WTC11 (cell line): ENCODE data around the gene SMAD7. TPM values are rescaled to one million over a fixed set of nuclear protein-coding genes. Genes with fewer than 3 reads are reported as not detected.

Experiments used
- ATAC-seq: fragments of 200-7000 bp; cut with Tn5 transposase; 2 replicates; pipeline ENCODE4 v1.10.0; 2021; ENCODE audit warnings: mild to moderate bottlenecking, moderate library complexity
- CTCF ChIA-PET: fragments of 300-600 bp; sonication (Branson Sonifier 250); formaldehyde crosslinking; loops from one replicate; lab custom pipeline; 2021; ENCODE audit warnings: antibody characterized with exemption; lab: Charles Lee
- POLR2A ChIA-PET: fragments of 350-600 bp; sonication (Branson Sonifier 250); formaldehyde crosslinking; loops from one replicate; lab custom pipeline; 2021; ENCODE audit warnings: antibody characterized with exemption; lab: Charles Lee
- DNase-seq: peaks from one replicate; pipeline ENCODE4 v3.0.0; 2021; ENCODE audit warnings: low spot score
- H3K27ac Mint-ChIP-seq: 2 replicates; pipeline ENCODE4 v1.8.0; 2021; ENCODE audit warnings: mixed read lengths
- H3K27me3 Mint-ChIP-seq: 2 replicates; pipeline ENCODE4 v1.8.0; 2021; ENCODE audit warnings: low read depth, mild to moderate bottlenecking, moderate library complexity, mixed read lengths
- H3K36me3 Mint-ChIP-seq: 2 replicates; pipeline ENCODE4 v1.8.0; 2021; ENCODE audit warnings: mixed read lengths
- H3K4me1 Mint-ChIP-seq: 2 replicates; pipeline ENCODE4 v1.8.0; 2022; ENCODE audit warnings: mixed read lengths
- H3K4me3 Mint-ChIP-seq: 2 replicates; pipeline ENCODE4 v1.8.0; 2021; ENCODE audit warnings: mild to moderate bottlenecking, moderate library complexity, mixed read lengths
- H3K9me3 Mint-ChIP-seq: 2 replicates; pipeline ENCODE4 v1.8.0; 2021; ENCODE audit warnings: mixed read lengths
- AFF4 ChIP-seq: sonication (generic); formaldehyde crosslinking; IDR thresholded peaks from 2 replicates; pipeline ENCODE4 v1.8.1; 2023; ENCODE audit warnings: mild to moderate bottlenecking, missing genetic modification reagents, borderline replicate concordance
- CBFB ChIP-seq: sonication (generic); formaldehyde crosslinking; IDR thresholded peaks from 2 replicates; pipeline ENCODE4 v1.8.1; 2022; ENCODE audit warnings: mild to moderate bottlenecking, low read depth, missing genetic modification reagents
- E2F5 ChIP-seq: sonication (generic); formaldehyde crosslinking; IDR thresholded peaks from 2 replicates; pipeline ENCODE4 v1.8.1; 2022; ENCODE audit warnings: mild to moderate bottlenecking, moderate library complexity, missing genetic modification reagents
- ELF4 ChIP-seq: sonication (generic); formaldehyde crosslinking; IDR thresholded peaks from 2 replicates; pipeline ENCODE4 v1.8.1; 2022; ENCODE audit warnings: low read depth, mild to moderate bottlenecking, moderate library complexity, missing genetic modification reagents
- MYBL2 ChIP-seq: sonication (generic); formaldehyde crosslinking; IDR thresholded peaks from 2 replicates; pipeline ENCODE4 v1.8.1; 2023; ENCODE audit warnings: mild to moderate bottlenecking, moderate library complexity, missing genetic modification reagents
- NFATC4 ChIP-seq: fragments of 250-450 bp; sonication (Bioruptor Pico); IDR thresholded peaks from 2 replicates; pipeline ENCODE4 v1.9.0; 2021; ENCODE audit warnings: mild to moderate bottlenecking
- NR2C2 ChIP-seq: sonication (generic); formaldehyde crosslinking; IDR thresholded peaks from 2 replicates; pipeline ENCODE4 v1.8.0; 2022; ENCODE audit warnings: mild to moderate bottlenecking, missing genetic modification reagents
- PRRX2 ChIP-seq: fragments of 250-450 bp; sonication (Bioruptor Pico); IDR thresholded peaks from 2 replicates; pipeline ENCODE4 v1.8.0; 2021; ENCODE audit warnings: mild to moderate bottlenecking
- SOX15 ChIP-seq: fragments of 250-450 bp; sonication (Bioruptor Pico); IDR thresholded peaks from 2 replicates; pipeline ENCODE4 v1.9.0; 2021; ENCODE audit warnings: mild to moderate bottlenecking
- TCF7 ChIP-seq: sonication (generic); formaldehyde crosslinking; IDR thresholded peaks from 2 replicates; pipeline ENCODE4 v1.8.0; 2022; ENCODE audit warnings: mild to moderate bottlenecking, low read depth, missing genetic modification reagents, moderate library complexity
- ZNF317 ChIP-seq: sonication (generic); formaldehyde crosslinking; IDR thresholded peaks from 2 replicates; pipeline ENCODE4 v1.8.1; 2023; ENCODE audit warnings: low read depth, mild to moderate bottlenecking, moderate library complexity, missing genetic modification reagents, borderline replicate concordance
- ZNF425 ChIP-seq: fragments of 250-450 bp; sonication (Bioruptor Pico); conservative IDR thresholded peaks from 2 replicates; pipeline ENCODE4 v1.9.0; 2021; ENCODE audit warnings: mild to moderate bottlenecking
- total RNA-seq: library from RNA; stranded (reverse); gene quantifications from 3 replicates; pipeline ENCODE4 v1.2.3, GENCODE V29; 2021
- TF ChIP-seq, protein P1 (sequence below): sonication (generic); formaldehyde crosslinking; IDR thresholded peaks from 2 replicates; pipeline ENCODE4 v1.8.1; 2023; ENCODE audit warnings: mild to moderate bottlenecking, missing genetic modification reagents
- TF ChIP-seq, protein P2 (sequence below): fragments of 250-450 bp; sonication (Bioruptor Pico); IDR thresholded peaks from 2 replicates; pipeline ENCODE4 v1.8.0; 2021; ENCODE audit warnings: mild to moderate bottlenecking
- TF ChIP-seq, protein P3 (sequence below): fragments of 250-450 bp; sonication (Bioruptor Pico); IDR thresholded peaks from 2 replicates; pipeline ENCODE4 v1.9.0; 2021; ENCODE audit warnings: mild to moderate bottlenecking

Gene SMAD7
- total RNA-seq, 1 experiment from 2014 or later, result 44.7 TPM

GRCh38 chr18:48957616-48958015, 6.9 kb upstream of the SMAD7 start (continued):
- TF ChIP-seq, protein P1, sequence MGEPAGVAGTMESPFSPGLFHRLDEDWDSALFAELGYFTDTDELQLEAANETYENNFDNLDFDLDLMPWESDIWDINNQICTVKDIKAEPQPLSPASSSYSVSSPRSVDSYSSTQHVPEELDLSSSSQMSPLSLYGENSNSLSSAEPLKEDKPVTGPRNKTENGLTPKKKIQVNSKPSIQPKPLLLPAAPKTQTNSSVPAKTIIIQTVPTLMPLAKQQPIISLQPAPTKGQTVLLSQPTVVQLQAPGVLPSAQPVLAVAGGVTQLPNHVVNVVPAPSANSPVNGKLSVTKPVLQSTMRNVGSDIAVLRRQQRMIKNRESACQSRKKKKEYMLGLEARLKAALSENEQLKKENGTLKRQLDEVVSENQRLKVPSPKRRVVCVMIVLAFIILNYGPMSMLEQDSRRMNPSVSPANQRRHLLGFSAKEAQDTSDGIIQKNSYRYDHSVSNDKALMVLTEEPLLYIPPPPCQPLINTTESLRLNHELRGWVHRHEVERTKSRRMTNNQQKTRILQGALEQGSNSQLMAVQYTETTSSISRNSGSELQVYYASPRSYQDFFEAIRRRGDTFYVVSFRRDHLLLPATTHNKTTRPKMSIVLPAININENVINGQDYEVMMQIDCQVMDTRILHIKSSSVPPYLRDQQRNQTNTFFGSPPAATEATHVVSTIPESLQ, result no peak
- no peak for TF ChIP-seq CBFB (CRISPR knock-in tag)

DNA sequence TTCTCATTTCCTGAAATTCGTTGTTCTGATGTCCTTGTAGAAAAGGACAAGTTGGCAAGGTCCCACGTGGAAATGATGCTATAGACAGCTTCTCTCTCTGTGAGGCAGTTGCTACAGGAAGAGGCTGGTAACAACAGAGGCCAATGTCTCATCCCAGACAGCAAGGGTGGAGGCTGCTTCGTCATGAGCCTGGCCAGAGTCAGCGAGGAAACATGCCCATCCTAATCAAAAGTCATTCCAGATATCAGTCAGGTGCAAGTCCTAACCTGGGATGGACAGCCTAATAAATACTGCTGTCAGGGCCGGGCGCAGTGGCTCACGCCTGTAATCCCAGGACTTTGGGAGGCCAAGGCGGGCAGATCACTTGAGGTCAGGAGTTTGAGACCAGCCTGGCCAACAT, 6.4 kb upstream of the SMAD7 start:
- CTCF ChIA-PET, result interaction anchor here (1.0 kb wide), 1 partner anchor 85 kb away, joined by 3 read pairs; no protein-coding TSS in a partner anchor
- TF ChIP-seq TCF7 (CRISPR knock-in tag) (no peak), PRRX2 (CRISPR knock-in tag) (no peak), NFATC4 (CRISPR knock-in tag) (no peak), SOX15 (no peak), ZNF425 (CRISPR knock-in tag) (no peak), MYBL2 (CRISPR knock-in tag) (no peak), ELF4 (CRISPR knock-in tag) (no peak), E2F5 (CRISPR knock-in tag) (no peak), AFF4 (no peak), ZNF317 (no peak), NR2C2 (CRISPR knock-in tag) (no peak)
- TF ChIP-seq, protein P2, sequence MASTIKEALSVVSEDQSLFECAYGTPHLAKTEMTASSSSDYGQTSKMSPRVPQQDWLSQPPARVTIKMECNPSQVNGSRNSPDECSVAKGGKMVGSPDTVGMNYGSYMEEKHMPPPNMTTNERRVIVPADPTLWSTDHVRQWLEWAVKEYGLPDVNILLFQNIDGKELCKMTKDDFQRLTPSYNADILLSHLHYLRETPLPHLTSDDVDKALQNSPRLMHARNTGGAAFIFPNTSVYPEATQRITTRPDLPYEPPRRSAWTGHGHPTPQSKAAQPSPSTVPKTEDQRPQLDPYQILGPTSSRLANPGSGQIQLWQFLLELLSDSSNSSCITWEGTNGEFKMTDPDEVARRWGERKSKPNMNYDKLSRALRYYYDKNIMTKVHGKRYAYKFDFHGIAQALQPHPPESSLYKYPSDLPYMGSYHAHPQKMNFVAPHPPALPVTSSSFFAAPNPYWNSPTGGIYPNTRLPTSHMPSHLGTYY (CRISPR knock-in tag), result no peak
- TF ChIP-seq, protein P3, sequence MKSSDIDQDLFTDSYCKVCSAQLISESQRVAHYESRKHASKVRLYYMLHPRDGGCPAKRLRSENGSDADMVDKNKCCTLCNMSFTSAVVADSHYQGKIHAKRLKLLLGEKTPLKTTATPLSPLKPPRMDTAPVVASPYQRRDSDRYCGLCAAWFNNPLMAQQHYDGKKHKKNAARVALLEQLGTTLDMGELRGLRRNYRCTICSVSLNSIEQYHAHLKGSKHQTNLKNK (CRISPR knock-in tag), result no peak
- H3K4me1 Mint-ChIP-seq, result peaks cover 79% of the 10 kb centered on the region
- DNase-seq, result no peak
- no peak for ATAC-seq
- POLR2A ChIA-PET, result no interaction called here
- no peak overlapping the region for H3K4me3 Mint-ChIP-seq
- H3K9me3 Mint-ChIP-seq, result no peaks in the 10 kb centered on the region
- H3K27ac Mint-ChIP-seq, result 0 out of 2 replicates have a peak overlapping the region, but pooled peaks have one; percentile 28
- no peaks in the 10 kb centered on the region for H3K36me3 Mint-ChIP-seq
- H3K27me3 Mint-ChIP-seq, result peaks cover 5% of the 10 kb centered on the region
